ENCODE measurements around the gene LAMB2. TPM values are rescaled to one million over a fixed set of nuclear protein-coding genes. Genes with fewer than 3 reads are reported as not detected.

Gene LAMB2
- 175 and 318 TPM in 2 replicates for total RNA-seq (2014; rRNA removed; shearing (Covaris generic))

DNA sequence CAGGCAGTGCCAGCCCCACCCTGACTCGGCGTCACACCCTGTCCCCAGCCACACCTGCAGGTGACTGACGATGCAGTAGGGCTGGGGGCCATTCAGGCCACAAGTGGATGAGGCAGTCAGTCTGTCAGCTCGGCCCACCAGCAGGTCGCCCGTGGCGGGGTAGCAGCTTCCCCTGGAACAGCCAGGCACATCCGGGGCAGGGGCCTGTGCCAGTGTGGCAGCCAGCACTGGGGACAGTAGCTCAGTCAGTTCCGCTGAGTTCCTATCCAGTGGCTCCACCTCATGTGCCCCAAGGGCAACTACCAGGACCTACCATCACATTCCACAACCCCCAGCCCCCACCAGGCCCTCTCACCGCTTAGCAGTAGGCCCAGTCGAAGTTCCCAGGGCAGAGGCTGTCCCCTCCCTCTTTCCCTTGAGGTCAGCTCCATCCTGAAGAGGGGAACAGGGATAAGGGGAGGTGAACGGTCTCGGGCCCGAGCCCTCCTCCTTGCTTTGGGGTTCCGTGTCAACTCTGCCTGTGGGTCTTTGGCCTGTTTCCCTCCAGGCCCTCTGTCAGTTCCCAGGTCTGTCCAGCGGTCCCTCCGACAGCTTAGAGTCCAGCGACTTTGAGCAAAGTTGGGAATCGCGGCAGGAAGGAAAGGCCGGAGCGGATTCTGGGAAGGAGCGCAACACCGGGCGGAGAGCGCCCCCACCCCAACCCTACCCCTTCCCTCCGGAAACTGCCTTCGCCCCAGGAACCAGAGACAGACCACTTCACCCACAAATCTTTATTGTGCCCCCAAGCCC, at the start of gene LAMB2:
LAMB2 (minus strand) TSS at position 614 of the 789 bp plus-strand sequence; CDS start at position 431, 183 bp downstream.
- in situ Hi-C loops (cut with HindIII; ENCODE audit: low sequenced_read_pairs) = no loop called here
- DNase-seq (ENCODE audit: low spot score) = peak; percentile 76

DNA sequence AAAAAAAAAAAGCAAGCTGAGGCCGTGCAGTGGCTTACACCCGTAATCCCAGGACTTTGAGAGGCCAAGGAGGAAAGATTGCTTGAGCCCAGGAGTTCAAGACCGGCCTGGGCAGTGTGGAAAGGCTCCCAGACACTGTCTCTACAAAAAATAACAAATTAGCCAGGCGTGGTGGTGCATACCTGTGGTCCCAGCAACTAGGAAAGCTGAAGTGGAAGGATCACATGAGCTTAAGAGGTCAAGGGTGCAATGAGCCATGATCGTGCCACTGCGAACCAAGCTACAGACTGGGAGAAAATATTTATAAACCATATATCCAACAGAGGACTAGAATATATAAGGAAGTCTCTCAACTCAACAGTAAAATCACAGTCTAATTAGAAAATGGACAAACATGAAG, 48.5 kb upstream of the LAMB2 start:
- in situ Hi-C loops (cut with HindIII; ENCODE audit: low sequenced_read_pairs) = no loop called here
- DNase-seq (ENCODE audit: low spot score) = no peak

DNA sequence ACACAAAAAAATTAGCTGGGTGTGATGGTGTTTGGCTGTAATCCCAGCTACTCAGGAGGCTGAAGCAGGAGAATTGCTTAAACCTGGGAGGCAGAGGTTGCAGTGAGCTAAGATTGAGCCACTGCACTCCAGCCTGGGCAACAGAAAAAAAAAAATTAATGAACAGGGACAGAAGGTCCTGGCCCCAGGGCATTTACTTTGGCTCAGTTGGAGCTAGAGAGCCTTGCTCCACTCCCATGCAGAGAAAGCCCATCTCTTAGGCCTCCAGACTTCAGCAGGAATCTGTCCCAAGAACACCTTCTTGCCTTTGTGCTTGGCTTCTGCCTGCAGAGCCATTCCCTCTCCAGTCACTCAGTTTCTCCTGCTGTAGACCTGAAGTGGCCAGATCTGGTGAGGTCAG, 47.3 kb upstream of the LAMB2 start:
- in situ Hi-C loops (cut with HindIII; ENCODE audit: low sequenced_read_pairs) = no loop called here
- no peak for DNase-seq (ENCODE audit: low spot score)

DNA sequence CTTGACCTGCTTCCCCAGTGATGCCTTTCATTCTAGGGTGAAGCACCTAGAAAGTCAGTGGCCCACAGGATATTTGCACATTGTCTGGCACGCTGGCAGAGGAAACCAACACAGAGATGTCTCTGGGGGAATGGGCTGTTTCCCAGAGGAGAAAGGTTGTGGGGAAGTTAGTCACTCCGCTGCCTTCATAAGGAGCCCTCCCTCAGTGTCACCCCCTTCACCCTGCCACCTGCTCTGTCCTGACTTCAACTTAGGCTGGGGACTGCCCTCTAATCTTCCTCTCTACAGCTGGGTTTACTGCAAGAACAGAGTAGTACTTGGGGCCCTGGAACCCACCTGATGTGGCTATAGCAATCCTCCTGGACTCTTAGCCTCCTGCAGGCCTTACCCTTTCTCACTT, 44.2 kb upstream of the LAMB2 start:
- in situ Hi-C loops (cut with HindIII; ENCODE audit: low sequenced_read_pairs) = no loop called here
- DNase-seq (ENCODE audit: low spot score) = no peak

DNA sequence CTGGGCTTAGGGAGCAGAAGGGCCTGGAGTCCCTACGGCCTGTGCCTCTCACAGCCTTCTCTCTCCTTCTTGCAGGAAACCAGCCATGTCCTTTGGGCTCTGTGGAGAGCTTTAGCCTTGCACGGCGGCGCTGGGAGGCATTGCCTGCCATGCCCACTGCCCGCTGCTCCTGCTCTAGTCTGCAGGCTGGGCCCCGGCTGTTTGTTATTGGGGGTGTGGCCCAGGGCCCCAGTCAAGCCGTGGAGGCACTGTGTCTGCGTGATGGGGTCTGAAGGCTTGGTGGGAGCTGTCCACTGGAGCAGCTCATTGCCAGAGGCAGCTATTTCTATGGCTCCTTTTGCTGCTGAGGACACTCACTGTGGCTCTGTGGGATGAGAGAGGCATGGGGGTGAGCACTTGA, 42.7 kb upstream of the LAMB2 start:
- DNase-seq (ENCODE audit: low spot score) = no peak
- in situ Hi-C loops (cut with HindIII; ENCODE audit: low sequenced_read_pairs) = no loop called here

DNA sequence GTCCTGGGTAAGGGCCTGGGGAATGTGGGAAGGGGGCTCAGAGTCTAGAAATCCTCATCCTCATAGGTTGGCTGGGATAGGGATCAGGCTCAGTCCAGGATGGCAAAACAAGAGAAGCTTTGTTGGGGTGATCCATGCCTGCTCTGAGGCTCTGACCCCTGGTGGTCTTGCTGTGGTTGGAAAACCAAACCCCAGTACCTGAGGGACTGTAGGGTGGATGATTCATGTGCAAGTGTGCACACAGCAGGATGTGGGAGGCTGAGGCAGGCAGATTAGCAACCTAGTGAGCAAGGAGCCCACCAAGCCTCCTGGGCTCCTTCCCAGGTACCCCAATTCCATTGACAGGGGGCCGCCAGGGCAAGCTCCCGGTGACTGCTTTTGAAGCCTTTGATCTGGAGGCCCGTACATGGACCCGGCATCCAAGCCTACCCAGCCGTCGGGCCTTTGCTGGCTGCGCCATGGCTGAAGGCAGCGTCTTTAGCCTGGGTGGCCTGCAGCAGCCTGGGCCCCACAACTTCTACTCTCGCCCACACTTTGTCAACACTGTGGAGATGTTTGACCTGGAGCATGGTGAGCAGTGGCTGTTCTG, 41.6 kb upstream of the LAMB2 start:
- in situ Hi-C loops (cut with HindIII; ENCODE audit: low sequenced_read_pairs) = no loop called here
- DNase-seq (ENCODE audit: low spot score) = no peak

DNA sequence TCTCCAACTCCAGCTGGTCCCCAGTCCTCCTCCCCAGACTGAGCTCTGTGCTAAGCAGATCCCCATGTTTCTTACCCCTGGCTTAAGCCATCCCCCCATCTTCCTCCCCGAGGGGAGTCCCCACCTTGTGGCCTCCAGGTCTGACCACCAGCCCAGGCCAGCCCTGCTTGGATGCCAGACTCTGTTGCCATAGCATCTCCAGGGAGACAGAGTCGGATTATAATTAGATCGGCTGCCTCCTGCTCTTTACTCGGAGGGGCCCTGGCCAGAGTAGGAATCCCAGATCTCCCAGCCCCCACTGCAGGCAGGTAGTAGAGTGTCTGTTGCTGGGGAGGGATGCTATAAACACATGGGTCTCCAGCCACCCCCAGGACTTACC, 40.9 kb upstream of the LAMB2 start:
- in situ Hi-C loops (cut with HindIII; ENCODE audit: low sequenced_read_pairs) = no loop called here
- DNase-seq (ENCODE audit: low spot score) = no peak

DNA sequence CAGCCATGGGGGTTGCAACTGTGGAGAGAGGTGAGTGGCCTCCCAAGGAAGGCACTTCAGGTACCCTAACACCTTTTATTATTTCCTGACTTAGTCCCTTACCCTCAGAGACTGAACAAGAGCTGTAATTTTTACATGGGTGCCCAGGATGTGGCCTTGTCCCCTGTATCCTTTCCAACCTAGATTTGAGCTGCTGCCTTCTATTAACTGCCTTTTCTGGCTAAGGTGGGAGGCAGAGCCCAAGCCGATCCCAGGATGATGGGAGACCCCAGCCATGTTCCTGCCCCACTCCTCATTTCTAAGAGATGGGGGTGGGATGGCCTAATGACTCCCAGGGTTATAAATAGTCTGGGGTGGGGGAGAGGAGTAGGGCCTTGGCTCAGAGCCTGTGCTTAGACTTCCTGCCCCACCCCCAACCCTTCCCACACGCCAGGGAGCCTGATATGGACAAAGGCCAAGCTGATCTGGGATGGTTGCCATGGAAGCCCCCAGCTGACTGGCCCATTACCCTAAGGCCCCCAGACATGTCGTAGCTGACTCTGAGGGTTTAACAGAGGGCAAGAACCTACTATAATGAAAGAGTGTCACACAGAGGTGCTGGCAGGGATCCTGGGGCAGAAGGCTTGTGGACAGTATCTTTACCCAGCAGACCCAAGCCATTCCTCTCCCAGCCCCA, 40.4 kb upstream of the LAMB2 start:
- no peak for DNase-seq (ENCODE audit: low spot score)
- in situ Hi-C loops (cut with HindIII; ENCODE audit: low sequenced_read_pairs) = no loop called here

DNA sequence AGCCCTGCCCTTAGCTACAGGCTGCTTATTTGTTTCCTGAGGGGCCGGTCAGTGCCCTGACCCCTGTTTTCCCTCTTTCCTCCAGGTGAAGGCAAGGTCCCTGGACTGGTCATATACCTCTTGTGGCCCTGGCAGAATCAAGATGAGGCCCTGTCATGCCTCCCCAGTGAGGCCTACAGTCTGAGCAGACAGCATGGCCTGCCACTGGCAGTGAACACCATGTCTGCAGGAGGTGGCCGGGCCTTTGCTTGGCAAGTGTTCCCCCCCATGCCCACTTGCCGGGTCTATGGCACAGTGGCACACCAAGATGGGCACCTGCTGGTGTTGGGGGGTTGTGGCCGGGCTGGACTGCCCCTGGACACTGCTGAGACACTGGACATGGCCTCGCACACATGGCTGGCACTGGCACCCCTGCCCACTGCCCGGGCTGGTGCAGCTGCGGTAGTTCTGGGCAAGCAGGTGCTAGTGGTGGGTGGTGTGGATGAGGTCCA, 39.7 kb upstream of the LAMB2 start:
- in situ Hi-C loops (cut with HindIII; ENCODE audit: low sequenced_read_pairs) = no loop called here
- DNase-seq (ENCODE audit: low spot score) = no peak

DNA sequence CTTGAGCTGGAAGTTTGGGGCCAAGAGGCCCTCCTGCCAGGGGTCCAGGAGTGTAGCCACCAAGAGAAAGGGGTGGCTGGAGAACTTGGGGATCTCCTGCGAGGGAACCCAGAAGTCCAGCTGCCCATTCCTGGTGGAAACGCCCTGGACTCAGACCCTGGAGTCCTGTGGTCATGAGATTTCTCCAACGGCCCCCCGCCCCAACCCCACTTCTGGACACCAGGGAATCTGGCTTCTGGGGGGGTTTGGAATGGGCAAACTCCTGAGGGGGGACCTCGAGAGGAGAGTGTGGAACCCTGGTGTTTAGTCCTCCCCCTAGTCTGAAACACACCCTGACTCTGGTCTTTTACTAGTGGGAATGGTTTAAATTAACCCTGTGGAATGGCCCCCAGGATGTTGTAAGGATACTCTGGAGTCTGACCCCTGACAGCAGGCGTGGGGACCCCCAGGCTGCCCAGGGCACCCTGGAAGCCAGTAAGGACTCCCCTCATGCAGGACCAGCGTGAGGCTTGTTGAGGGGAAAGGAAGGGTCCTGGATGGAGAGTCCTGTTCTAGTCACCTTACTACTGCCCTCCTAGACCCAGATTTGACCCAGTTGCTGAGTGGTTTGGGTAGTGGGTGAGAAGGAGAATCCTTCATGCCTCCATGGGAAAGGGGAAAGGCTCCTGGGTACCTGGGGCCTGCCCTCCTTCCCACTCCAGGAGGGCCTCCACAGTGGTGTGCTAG, 39.1 kb upstream of the LAMB2 start:
- in situ Hi-C loops (cut with HindIII; ENCODE audit: low sequenced_read_pairs) = no loop called here
- DNase-seq (ENCODE audit: low spot score) = no peak

DNA sequence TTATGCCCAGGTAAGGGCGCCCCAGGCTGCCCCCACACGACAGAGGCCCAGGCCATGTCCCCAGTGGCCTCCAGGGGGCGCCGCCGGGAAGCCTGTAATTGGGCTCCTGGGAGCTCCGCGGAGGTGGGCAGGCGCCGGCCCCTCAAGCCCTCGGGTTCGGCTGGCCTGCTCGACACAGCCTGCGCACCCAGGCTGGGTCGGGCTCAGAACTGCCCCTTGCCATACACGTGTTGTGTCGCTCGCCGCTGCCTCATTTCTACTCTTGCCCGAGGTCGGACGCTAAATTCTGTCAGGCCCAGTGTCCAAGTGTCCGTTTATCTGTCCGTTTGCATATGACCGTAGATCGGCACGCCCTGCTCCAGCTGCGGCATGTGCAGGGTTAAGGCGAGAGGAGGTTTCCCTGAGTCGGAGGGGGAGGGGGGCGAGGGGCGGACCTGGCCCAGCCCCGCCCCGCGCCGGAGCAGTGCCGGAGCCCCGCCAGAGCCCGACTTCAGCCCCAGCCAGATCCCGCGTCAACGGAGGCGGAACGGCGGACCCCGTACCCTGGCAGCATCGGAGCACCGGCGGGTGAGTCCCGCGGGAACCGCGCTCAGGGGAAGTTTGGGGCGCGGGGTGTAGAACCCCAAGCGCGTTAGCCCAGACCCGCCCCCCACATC, 38.4 kb upstream of the LAMB2 start, which contains the start of gene KLHDC8B:
KLHDC8B (plus strand) TSS at position 480 of the 656 bp plus-strand sequence. CDS start 1,172 bp downstream, outside the sequence.
- in situ Hi-C loops (cut with HindIII; ENCODE audit: low sequenced_read_pairs) = no loop called here
- DNase-seq (ENCODE audit: low spot score) = peak; percentile 78

DNA sequence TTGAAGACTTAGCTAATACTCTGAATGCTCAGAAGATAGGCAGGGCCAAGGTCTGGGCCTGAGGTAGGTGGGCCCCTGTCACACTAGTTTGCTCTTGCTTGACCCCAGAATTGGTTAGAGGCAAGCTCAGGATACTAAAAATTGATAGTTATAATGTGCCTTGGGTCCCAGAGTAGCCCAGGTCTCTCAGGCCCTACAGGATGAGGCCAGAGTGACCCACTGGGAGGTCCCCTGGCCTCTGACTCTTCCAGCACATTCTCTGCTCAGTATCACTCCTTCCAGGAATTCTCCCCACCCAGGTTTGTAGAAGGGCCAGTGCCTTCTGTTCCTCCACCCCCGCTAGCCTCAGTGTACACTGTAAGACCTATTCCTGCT, 37.9 kb upstream of the LAMB2 start:
- in situ Hi-C loops (cut with HindIII; ENCODE audit: low sequenced_read_pairs) = no loop called here
- DNase-seq (ENCODE audit: low spot score) = no peak

DNA sequence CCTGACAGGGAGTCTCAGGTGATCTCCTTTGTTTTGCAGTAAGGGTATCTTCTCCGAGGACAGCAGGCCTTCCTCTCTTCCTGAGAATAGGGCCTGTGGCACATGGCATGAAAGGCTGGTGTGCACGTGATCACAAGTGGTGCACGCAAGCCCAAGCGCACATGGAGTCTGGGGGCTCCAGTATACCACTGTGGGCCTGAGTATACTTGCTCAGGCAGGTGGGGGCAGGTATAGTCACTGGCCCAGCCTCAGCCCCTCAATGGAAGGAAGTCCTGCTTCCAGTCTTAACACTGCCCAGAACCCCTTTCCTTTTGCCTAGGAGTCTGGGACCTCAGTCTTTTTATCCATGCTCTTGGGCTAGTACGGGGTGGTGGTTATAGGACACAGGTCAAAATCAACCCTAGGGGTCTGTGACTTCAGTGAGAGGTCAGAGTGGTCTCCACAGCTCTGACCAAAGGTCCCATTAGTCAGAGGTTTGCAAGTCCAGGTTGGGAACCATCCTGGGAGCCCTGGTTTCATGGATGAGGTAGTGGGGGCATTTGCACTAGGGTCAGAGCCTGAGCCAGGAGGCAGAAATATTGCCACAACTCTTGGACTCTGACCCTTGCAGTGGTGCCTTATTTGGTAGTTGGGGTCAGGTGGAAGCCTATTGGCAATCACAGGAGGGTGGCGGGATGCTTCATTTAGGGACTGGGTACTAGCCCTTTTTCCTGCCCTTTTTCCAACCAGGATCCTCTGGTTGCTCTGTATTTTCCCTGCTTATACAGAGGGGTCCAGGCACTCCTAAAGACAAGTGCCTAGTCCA, 34.1 kb upstream of the LAMB2 start:
- in situ Hi-C loops (cut with HindIII; ENCODE audit: low sequenced_read_pairs) = no loop called here
- DNase-seq (ENCODE audit: low spot score) = no peak

DNA sequence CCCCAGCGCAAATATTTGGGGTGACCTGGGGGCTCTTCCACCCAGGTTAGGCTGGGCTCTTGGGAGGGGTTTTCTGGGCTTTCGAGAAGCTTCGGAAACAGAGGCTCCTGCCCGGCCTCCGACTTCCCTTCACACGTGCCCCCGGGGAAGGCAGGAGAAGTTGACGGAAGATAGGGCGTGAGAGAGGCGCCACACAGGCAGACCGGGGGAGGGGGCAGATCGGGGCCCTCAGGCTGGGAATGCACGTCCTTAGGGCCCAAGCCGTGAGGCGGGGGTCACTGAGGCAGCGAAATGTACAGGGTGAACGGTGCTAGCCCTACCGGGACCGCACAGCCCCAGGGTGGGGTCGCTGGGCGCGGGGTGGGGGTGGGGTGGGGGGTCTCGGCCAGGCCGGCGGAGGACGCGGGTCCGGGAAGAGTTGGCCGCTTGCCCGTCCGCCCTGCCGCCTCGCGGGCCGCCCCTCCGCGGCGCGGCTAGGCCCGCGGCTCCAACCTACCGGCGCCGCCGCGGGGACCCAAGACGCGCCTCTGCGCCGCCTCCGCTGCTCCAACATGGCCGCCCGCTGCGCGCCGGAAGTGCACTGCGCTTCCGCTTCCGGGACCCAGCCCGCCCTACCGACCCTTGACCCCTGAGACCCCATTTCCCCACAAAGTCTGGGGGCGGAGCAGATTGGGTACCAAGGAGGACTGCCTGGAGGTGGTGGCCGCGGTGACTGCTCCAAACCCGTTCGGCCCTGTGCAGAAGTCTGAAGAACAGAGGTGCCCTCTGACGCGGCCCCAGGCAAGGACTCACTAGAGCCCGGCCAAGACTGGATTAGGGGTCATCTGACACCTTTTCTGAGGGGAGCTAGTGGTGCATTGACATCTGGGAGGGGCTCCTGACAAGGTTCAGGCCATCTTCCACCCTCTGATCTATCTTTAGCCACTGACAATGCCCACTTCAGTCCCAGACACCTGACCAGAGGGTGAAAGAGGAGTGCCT, 33.2 kb upstream of the LAMB2 start, which contains the start of gene CCDC71:
CCDC71 (minus strand) TSS at position 561 of the 981 bp plus-strand sequence. CDS start 2,123 bp downstream, outside the sequence.
- in situ Hi-C loops (cut with HindIII; ENCODE audit: low sequenced_read_pairs) = no loop called here
- DNase-seq (ENCODE audit: low spot score) = peak; percentile 63

DNA sequence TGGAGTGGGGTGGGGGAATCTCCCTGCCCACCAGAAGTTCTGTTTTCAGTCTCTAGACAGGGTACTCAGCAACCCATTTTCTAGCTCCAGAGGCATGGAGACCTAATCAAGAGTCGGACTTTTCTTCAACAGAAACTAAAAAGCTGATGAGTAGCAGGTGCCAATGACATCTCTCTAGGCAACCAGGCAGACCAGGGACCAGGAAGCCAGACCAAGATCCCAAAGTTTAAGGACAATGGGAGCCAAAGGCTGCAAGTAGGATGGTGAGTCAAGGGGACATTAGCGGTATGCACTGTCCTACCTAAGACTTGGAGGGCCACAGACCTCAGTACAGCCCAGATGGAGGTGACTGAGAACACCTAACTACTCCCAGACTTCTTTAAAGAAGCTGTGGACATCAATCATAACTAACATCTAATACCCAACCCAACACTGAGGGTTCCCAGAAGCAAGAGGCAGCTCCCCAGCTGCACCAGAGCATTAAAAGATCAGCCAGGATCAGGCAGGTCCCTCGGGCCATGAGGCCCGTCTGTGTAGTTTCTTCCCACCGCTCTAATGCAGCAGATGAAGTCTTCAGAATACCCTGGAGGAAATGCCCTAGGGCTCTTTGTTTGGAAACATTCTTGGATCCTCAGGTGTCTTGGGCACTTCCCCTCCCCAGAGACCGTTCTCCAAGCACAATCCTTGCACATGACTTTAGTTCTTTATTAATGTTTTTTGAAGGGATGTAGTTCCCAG, 32.3 kb upstream of the LAMB2 start:
- DNase-seq (ENCODE audit: low spot score) = no peak
- in situ Hi-C loops (cut with HindIII; ENCODE audit: low sequenced_read_pairs) = no loop called here

DNA sequence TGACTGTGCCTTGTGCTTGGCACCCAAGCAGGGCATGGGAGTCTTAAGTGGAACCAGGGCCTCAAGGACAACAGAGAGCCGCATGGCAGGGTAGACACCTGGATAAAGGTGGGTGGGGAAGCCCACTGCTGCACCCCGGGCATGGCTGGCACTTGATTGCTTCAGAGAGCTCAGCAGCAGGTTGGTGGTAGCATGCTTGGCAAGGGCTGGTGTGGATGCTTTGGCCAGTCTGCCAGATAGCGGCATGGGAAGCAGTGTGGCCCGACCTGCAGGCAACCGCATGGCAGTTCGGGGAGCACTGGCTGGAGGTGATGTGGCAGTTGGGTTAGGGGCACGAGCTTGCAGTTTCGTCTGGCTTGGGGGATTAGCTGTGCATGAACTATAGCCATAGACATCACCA, 30.8 kb upstream of the LAMB2 start:
- in situ Hi-C loops (cut with HindIII; ENCODE audit: low sequenced_read_pairs) = no loop called here
- DNase-seq (ENCODE audit: low spot score) = no peak
